Glutamatergic neuron (in vitro differentiated cells): ENCODE measurements around the gene DBR1. TPM values are rescaled to one million over a fixed set of nuclear protein-coding genes. Genes with fewer than 3 reads are reported as not detected.
A peak's percentile ranks its signal among the peaks of the same experiment; 100 is the strongest.
"Not testable (repeated sequence)": the region's sequence is repeated elsewhere in the genome, so short reads cannot be mapped to it uniquely, and the experiment has no call there.

Source experiments
- DNase-seq: peaks from one replicate; pipeline ENCODE4 v3.0.0; 2022
- H3K27ac Mint-ChIP-seq: one replicate; pipeline ENCODE4 v1.8.0; 2020; ENCODE audit warnings: mild to moderate bottlenecking, mixed read lengths, inconsistent platforms; ENCODE audit not compliant: unreplicated experiment
- H3K27me3 Mint-ChIP-seq: one replicate; pipeline ENCODE4 v1.8.0; 2020; ENCODE audit warnings: mild to moderate bottlenecking, moderate library complexity, mixed read lengths, inconsistent platforms; ENCODE audit not compliant: unreplicated experiment
- H3K36me3 Mint-ChIP-seq: one replicate; pipeline ENCODE4 v1.8.0; 2020; ENCODE audit warnings: mild to moderate bottlenecking, mixed read lengths, inconsistent platforms; ENCODE audit not compliant: unreplicated experiment
- H3K4me1 Mint-ChIP-seq: one replicate; pipeline ENCODE4 v1.8.0; 2020; ENCODE audit warnings: mild to moderate bottlenecking, low read depth, mixed read lengths, inconsistent platforms; ENCODE audit not compliant: unreplicated experiment
- H3K4me3 Mint-ChIP-seq: one replicate; pipeline ENCODE4 v1.8.0; 2020; ENCODE audit warnings: mild to moderate bottlenecking, mixed read lengths, inconsistent platforms; ENCODE audit not compliant: unreplicated experiment
- H3K9me3 Mint-ChIP-seq: one replicate; pipeline ENCODE4 v1.8.0; 2020; ENCODE audit warnings: mild to moderate bottlenecking, moderate library complexity, mixed read lengths, inconsistent platforms; ENCODE audit not compliant: unreplicated experiment
- total RNA-seq: library from RNA; stranded (reverse); fragmentation: NEBNext Ultra II Directional; extraction: Animal tissue kit (Norgen Biotek cat#: 25700); gene quantifications from one replicate; pipeline ENCODE4 v1.2.1, GENCODE V29; 2021; ENCODE audit not compliant: unreplicated experiment
- TF ChIP-seq, protein P1 (sequence below): fragments of 200-600 bp; sonication (generic); IDR thresholded peaks from one replicate; pipeline ENCODE4 v1.5.0; 2021; ENCODE audit not compliant: partially characterized antibody, unreplicated experiment

The DBR1 gene
- total RNA-seq, 1 donor from 2014 or later = 16.0 TPM

- DNase-seq = no peak
- Mint-ChIP-seq H3K4me1 (peaks cover 3% of the 10 kb centered on the region), H3K4me3 (peak overlapping the region; percentile 34), H3K27me3 (peaks cover 2% of the 10 kb centered on the region), H3K36me3 (no peaks in the 10 kb centered on the region), H3K9me3 (peaks cover 4% of the 10 kb centered on the region), H3K27ac (no peak overlapping the region)
- TF ChIP-seq, protein P1, sequence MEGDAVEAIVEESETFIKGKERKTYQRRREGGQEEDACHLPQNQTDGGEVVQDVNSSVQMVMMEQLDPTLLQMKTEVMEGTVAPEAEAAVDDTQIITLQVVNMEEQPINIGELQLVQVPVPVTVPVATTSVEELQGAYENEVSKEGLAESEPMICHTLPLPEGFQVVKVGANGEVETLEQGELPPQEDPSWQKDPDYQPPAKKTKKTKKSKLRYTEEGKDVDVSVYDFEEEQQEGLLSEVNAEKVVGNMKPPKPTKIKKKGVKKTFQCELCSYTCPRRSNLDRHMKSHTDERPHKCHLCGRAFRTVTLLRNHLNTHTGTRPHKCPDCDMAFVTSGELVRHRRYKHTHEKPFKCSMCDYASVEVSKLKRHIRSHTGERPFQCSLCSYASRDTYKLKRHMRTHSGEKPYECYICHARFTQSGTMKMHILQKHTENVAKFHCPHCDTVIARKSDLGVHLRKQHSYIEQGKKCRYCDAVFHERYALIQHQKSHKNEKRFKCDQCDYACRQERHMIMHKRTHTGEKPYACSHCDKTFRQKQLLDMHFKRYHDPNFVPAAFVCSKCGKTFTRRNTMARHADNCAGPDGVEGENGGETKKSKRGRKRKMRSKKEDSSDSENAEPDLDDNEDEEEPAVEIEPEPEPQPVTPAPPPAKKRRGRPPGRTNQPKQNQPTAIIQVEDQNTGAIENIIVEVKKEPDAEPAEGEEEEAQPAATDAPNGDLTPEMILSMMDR = no peak
Measured at GRCh38 chr3:138172625-138173024, 2.1 kb downstream of the DBR1 start.

GRCh38 chr3:138165061-138165460 is 9.7 kb downstream of the DBR1 start:
- no peak overlapping the region for H3K4me3 Mint-ChIP-seq
- TF ChIP-seq, protein P1 = no peak
- DNase-seq = no peak
- no peak overlapping the region for H3K27ac Mint-ChIP-seq
- no peaks in the 10 kb centered on the region for H3K4me1 Mint-ChIP-seq
- H3K9me3 Mint-ChIP-seq = no peaks in the 10 kb centered on the region
- H3K36me3 Mint-ChIP-seq = peaks cover 4% of the 10 kb centered on the region
- H3K27me3 Mint-ChIP-seq = peaks cover 2% of the 10 kb centered on the region

DNA sequence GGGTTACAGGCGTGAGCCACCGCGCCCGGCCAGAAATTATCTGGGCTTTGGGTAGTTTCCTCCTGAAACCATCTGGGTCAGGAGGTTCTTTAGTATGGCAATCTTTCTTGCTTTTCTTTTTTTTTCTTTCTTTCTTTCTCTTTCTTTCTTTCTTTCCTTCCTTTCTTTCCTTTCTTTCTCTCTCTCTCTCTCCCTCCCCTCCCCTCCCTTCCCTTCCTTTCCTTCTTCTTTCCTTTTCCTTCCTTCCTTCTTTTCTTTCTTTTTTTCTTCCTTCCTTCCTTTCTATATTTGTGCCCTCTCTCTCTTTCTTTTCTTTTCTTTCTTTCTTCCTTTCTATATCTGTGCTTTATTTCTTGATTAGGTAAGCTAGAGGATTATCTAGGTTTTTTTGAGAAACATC is 17.0 kb downstream of the DBR1 start:
- Mint-ChIP-seq H3K4me3 (no peak overlapping the region), H3K27ac (no peak overlapping the region), H3K27me3 (peaks cover 5% of the 10 kb centered on the region), H3K4me1 (no peaks in the 10 kb centered on the region), H3K9me3 (peaks cover 5% of the 10 kb centered on the region), H3K36me3 (peaks cover 11% of the 10 kb centered on the region)
- TF ChIP-seq, protein P1 = no peak
- no peak for DNase-seq

- no peak for DNase-seq
- no peaks in the 10 kb centered on the region for H3K4me1 Mint-ChIP-seq
- H3K36me3 Mint-ChIP-seq = peaks cover 8% of the 10 kb centered on the region
- H3K9me3 Mint-ChIP-seq = peaks cover 5% of the 10 kb centered on the region
- TF ChIP-seq, protein P1 = no peak
- peaks cover 4% of the 10 kb centered on the region for H3K27me3 Mint-ChIP-seq
- no peak overlapping the region for H3K4me3 Mint-ChIP-seq
- no peak overlapping the region for H3K27ac Mint-ChIP-seq
Measured at GRCh38 chr3:138154534-138154933, 20.2 kb downstream of the DBR1 start.

DNA sequence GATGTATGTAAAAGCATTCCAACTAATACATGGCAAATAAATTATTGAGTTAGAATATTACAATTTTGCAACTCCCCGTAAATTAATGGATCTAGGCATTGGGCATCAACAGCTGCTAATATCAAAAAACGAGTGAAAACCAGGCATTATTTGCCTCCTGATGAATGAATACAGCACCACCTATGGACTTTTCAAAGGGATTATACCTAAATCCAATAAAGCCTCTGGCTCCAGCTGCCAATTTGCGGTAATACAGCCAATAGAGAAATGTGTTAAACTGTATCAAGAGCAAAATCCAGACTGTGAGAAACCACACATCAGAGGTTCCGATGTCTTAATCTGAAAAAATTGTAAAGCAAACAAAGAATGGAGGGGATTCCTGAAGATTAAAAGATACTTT is 26.2 kb downstream of the DBR1 start:
- no peak for DNase-seq
- Mint-ChIP-seq H3K36me3 (no peaks in the 10 kb centered on the region), H3K4me1 (no peaks in the 10 kb centered on the region), H3K27ac (no peak overlapping the region), H3K9me3 (no peaks in the 10 kb centered on the region), H3K4me3 (no peak overlapping the region), H3K27me3 (peaks cover 2% of the 10 kb centered on the region)
- TF ChIP-seq, protein P1 = no peak

GRCh38 chr3:138142181-138142580 is 32.5 kb downstream of the DBR1 start:
- H3K36me3 Mint-ChIP-seq, H3K27me3 Mint-ChIP-seq, H3K4me3 Mint-ChIP-seq, DNase-seq, H3K9me3 Mint-ChIP-seq, H3K27ac Mint-ChIP-seq, H3K4me1 Mint-ChIP-seq: not testable (repeated sequence)
